ENCODE data around the gene SSR3.

Gene SSR3

DNA sequence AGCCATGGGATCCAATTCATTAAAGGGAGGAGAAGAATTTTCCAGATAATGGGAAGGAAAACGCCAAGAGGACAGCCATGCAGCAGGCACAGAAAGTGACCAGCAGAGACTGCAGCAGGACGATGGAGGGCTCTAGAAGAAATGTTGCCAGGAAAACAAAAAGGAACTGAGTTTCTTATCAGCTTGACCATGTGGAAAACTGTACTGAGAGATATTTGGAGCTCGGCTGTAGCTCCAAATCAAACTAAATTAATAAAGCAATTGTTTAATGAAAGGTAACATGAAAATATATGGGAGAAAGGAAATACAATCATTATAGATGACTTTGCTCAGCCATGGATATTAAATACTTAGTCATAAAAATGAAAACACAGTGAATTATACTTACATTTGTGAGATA lies 63.7 kb downstream of the SSR3 start:
- no peak for DNase-seq (ENCODE audit: low read depth)
- H3K4me3 ChIP-seq (ENCODE audit: low read depth, low read length), result no peak overlapping the region
- TF ChIP-seq, protein P1, sequence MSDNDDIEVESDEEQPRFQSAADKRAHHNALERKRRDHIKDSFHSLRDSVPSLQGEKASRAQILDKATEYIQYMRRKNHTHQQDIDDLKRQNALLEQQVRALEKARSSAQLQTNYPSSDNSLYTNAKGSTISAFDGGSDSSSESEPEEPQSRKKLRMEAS (IDR thresholded peaks at IDR 0.05; ENCODE audit: low read depth, low read length), result no peak
- TF ChIP-seq POLR2A (IDR thresholded peaks at IDR 0.05; ENCODE audit: extremely low read depth, insufficient read length), result no peak
- TF ChIP-seq, protein P2, sequence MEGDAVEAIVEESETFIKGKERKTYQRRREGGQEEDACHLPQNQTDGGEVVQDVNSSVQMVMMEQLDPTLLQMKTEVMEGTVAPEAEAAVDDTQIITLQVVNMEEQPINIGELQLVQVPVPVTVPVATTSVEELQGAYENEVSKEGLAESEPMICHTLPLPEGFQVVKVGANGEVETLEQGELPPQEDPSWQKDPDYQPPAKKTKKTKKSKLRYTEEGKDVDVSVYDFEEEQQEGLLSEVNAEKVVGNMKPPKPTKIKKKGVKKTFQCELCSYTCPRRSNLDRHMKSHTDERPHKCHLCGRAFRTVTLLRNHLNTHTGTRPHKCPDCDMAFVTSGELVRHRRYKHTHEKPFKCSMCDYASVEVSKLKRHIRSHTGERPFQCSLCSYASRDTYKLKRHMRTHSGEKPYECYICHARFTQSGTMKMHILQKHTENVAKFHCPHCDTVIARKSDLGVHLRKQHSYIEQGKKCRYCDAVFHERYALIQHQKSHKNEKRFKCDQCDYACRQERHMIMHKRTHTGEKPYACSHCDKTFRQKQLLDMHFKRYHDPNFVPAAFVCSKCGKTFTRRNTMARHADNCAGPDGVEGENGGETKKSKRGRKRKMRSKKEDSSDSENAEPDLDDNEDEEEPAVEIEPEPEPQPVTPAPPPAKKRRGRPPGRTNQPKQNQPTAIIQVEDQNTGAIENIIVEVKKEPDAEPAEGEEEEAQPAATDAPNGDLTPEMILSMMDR (IDR thresholded peaks at IDR 0.05; ENCODE audit: low read depth, low read length), result no peak
- no peak for TF ChIP-seq MYC (IDR thresholded peaks at IDR 0.05; ENCODE audit: low read depth, low read length)
